KMS-11 (cell line): ENCODE data around the gene HECW1.
A peak's percentile ranks its signal among the peaks of the same experiment; 100 is the strongest.

Experiments used
- H2AFZ ChIP-seq: fragments of 200-600 bp; sonication (generic); 2 replicates; pipeline ENCODE4 v1.6.1; 2016; ENCODE audit warnings: antibody characterized with exemption, mixed run types, low read depth
- H3K27ac ChIP-seq: fragments of 200-600 bp; sonication (generic); 2 replicates; pipeline ENCODE4 v1.6.1; 2016; ENCODE audit warnings: mild to moderate bottlenecking, mixed run types
- H3K27me3 ChIP-seq: fragments of 200-600 bp; sonication (generic); 2 replicates; pipeline ENCODE4 v1.6.1; 2017; ENCODE audit warnings: mild to moderate bottlenecking, low read depth, mixed run types, moderate library complexity; ENCODE audit not compliant: insufficient read depth
- H3K36me3 ChIP-seq: fragments of 200-600 bp; sonication (generic); 2 replicates; pipeline ENCODE4 v1.6.1; 2017; ENCODE audit warnings: mild to moderate bottlenecking, mixed run types; ENCODE audit not compliant: insufficient read depth
- H3K4me1 ChIP-seq: fragments of 200-600 bp; sonication (generic); 2 replicates; pipeline ENCODE4 v1.6.1; 2016; ENCODE audit warnings: mild to moderate bottlenecking, low read depth, mixed run types; ENCODE audit not compliant: poor library complexity, severe bottlenecking
- H3K4me2 ChIP-seq: fragments of 200-600 bp; sonication (generic); 2 replicates; pipeline ENCODE4 v1.7.0; 2016; ENCODE audit warnings: mild to moderate bottlenecking, mixed run types
- H3K4me3 ChIP-seq: fragments of 200-600 bp; sonication (generic); IDR thresholded peaks from 2 replicates; pipeline ENCODE4 v1.6.1; 2017; ENCODE audit warnings: low read depth, low read length, mixed read lengths; ENCODE audit not compliant: insufficient read depth
- H3K79me2 ChIP-seq: fragments of 200-600 bp; sonication (generic); 2 replicates; pipeline ENCODE4 v1.6.1; 2016; ENCODE audit warnings: low read depth, mixed run types; ENCODE audit not compliant: insufficient read depth
- H3K9ac ChIP-seq: fragments of 200-600 bp; sonication (generic); 2 replicates; pipeline ENCODE4 v1.6.1; 2016; ENCODE audit warnings: mild to moderate bottlenecking, mixed run types
- H4K20me1 ChIP-seq: fragments of 200-600 bp; sonication (generic); 2 replicates; pipeline ENCODE4 v1.6.1; 2016; ENCODE audit warnings: mild to moderate bottlenecking, mixed run types; ENCODE audit not compliant: insufficient read depth
- CTCF ChIP-seq: fragments of 200-600 bp; sonication (generic); conservative IDR thresholded peaks from 2 replicates; pipeline ENCODE4 v1.6.1; 2017; ENCODE audit warnings: low read depth, mild to moderate bottlenecking, antibody characterized with exemption, low read length, moderate library complexity, mixed read lengths

Gene HECW1

DNA sequence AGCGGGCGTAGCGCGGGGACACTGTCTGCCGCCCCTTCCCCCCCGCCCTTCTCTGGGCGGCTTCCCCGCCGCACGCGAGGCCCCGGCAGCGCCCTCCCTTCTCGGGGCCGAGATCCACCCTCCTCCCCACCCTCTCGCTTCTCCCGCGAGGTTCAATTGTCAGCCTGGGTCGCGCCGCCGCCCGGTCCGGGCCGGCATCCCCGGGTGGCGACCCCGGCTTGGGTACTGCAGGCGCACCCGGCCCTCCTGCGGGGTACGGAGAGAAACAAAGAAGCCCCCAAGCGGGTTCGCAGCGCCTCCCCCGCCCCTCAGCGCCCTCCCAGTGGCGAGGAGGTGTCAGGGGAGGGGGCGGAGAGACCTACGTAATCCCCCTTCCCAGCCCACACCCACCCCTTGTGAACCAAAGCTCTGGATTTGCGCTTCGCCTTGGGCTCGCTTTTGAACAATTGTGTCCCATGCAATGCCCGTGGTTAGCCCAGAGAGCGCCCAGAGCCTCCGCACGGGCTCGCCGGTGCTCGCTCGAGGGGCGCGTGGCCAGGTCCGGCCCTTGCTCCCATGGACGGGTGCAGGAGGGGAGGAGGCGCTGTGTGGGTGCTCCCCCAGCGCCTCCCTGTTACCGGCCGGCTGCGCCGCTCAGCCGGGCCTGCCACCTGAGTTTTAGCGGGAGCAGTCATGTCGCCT is 634 bp downstream of the HECW1 start:
- no peak overlapping the region for H3K4me3 ChIP-seq
- no peaks in the 10 kb centered on the region for H3K79me2 ChIP-seq
- no peaks in the 10 kb centered on the region for H3K36me3 ChIP-seq
- H2AFZ ChIP-seq, result peak overlapping the region; percentile 27
- peak overlapping the region; percentile 41; the same call in 1 of the 2 replicates for H3K9ac ChIP-seq
- peaks cover 57% of the 10 kb centered on the region for H3K4me1 ChIP-seq
- TF ChIP-seq CTCF, result no peak
- H3K27me3 ChIP-seq, result no peaks in the 10 kb centered on the region
- H3K27ac ChIP-seq, result peak overlapping the region; percentile 10; the same call in 1 of the 2 replicates
- peak overlapping the region; percentile 96 for H3K4me2 ChIP-seq
- H4K20me1 ChIP-seq, result no peaks in the 10 kb centered on the region

DNA sequence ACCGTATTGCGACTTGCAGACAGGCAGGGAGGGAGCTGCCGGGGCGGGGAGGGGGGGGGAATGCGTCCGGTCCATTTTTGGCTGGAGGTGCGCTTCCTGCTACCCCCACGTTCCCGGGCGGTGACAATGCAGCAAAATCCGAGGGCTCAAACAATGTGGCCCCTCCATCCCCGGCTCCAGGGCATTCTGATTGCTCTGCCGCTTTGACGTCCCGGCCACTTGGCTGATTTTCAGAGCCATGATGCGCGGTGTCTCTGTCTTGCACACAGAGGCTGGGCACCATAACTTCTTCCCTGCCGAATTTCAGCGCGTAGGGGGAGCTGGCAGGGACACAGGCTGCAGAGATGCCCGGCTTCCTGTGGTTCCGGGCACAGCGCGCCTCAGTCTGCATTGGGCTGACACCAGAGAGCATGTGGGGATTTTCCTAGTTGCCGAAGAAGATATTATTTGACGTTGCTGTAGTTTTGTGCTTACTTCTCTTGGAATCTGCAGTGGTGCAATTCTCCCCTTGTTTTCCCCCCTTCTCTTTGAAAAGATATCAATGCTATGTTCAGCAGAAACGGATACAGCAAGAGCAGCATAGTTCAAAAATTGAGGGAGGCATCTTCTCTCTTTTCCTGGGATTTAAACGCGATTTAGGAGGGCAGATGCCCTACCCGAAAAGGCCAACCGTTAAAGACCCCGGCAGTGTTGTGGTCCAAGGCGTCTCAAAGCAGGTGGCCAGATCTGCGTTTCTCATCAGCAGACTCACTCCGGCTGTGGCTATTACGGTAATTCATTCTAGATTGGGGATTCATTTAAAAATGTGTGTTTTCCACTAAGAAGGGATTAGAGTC is 1.4 kb downstream of the HECW1 start:
- H3K27ac ChIP-seq, result no peak overlapping the region
- no peak overlapping the region for H3K4me3 ChIP-seq
- no peaks in the 10 kb centered on the region for H3K27me3 ChIP-seq
- peaks cover 50% of the 10 kb centered on the region for H3K4me1 ChIP-seq
- no peaks in the 10 kb centered on the region for H3K79me2 ChIP-seq
- no peaks in the 10 kb centered on the region for H4K20me1 ChIP-seq
- peak overlapping the region; percentile 27 for H2AFZ ChIP-seq
- peak overlapping the region; percentile 96 for H3K4me2 ChIP-seq
- no peak for TF ChIP-seq CTCF
- H3K9ac ChIP-seq, result peak overlapping the region; percentile 41; the same call in 1 of the 2 replicates
- H3K36me3 ChIP-seq, result no peaks in the 10 kb centered on the region

GRCh38 chr7:43114458-43114780 is 2.0 kb downstream of the HECW1 start:
- Histone ChIP-seq H3K4me3 (no peak overlapping the region), H3K9ac (peak overlapping the region; percentile 41; the same call in 1 of the 2 replicates), H3K79me2 (no peaks in the 10 kb centered on the region), H4K20me1 (no peaks in the 10 kb centered on the region), H3K27ac (no peak overlapping the region), H3K4me1 (peaks cover 44% of the 10 kb centered on the region), H3K4me2 (peak overlapping the region; percentile 96), H2AFZ (peak overlapping the region; percentile 27), H3K36me3 (no peaks in the 10 kb centered on the region), H3K27me3 (no peaks in the 10 kb centered on the region)
- TF ChIP-seq CTCF, result no peak

- no peak overlapping the region for H3K9ac ChIP-seq
- TF ChIP-seq CTCF, result no peak
- no peaks in the 10 kb centered on the region for H3K27me3 ChIP-seq
- H3K4me1 ChIP-seq, result peaks cover 24% of the 10 kb centered on the region
- no peaks in the 10 kb centered on the region for H3K79me2 ChIP-seq
- no peak overlapping the region for H3K4me2 ChIP-seq
- no peak overlapping the region for H3K4me3 ChIP-seq
- H3K27ac ChIP-seq, result no peak overlapping the region
- H4K20me1 ChIP-seq, result no peaks in the 10 kb centered on the region
- H3K36me3 ChIP-seq, result no peaks in the 10 kb centered on the region
- H2AFZ ChIP-seq, result no peak overlapping the region
Measured at GRCh38 chr7:43116451-43116850, 4.0 kb downstream of the HECW1 start.
